NCI-H748 treated with DMSO at 0.1 percent for 48 hours (cell line): ENCODE data around the gene MAP4K4.
A peak's percentile ranks its signal among the peaks of the same experiment; 100 is the strongest.
"Not testable (repeated sequence)": the region's sequence is repeated elsewhere in the genome, so short reads cannot be mapped to it uniquely, and the experiment has no call there.

Experiments
- DNase-seq: peaks from one replicate; lab custom pipeline; 2025; lab: John Stamatoyannopoulos, UW

Gene MAP4K4

GRCh38 chr2:101766871-101767739 is 69.6 kb downstream of the MAP4K4 start:
- no peak for DNase-seq

GRCh38 chr2:101768556-101769220 is 71.2 kb downstream of the MAP4K4 start:
- no peak for DNase-seq

- DNase-seq: not testable (repeated sequence)
Observed at GRCh38 chr2:101769726-101770125, 72.2 kb downstream of the MAP4K4 start.

- peak; percentile 15 for DNase-seq
Observed at GRCh38 chr2:101770726-101771125, 73.2 kb downstream of the MAP4K4 start.

- DNase-seq: no peak
Observed at GRCh38 chr2:101771227-101771902, 73.9 kb downstream of the MAP4K4 start.

- DNase-seq: no peak
Observed at GRCh38 chr2:101771910-101772321, 74.4 kb downstream of the MAP4K4 start.

GRCh38 chr2:101773137-101773536 is 75.6 kb downstream of the MAP4K4 start:
- no peak for DNase-seq

GRCh38 chr2:101773961-101774360 is 76.5 kb downstream of the MAP4K4 start:
- DNase-seq: not testable (repeated sequence)

- DNase-seq: no peak
Observed at GRCh38 chr2:101775092-101775491, 77.6 kb downstream of the MAP4K4 start.

- DNase-seq: no peak
Observed at GRCh38 chr2:101775636-101776035, 78.1 kb downstream of the MAP4K4 start.

GRCh38 chr2:101776172-101777043 is 78.9 kb downstream of the MAP4K4 start:
- no peak for DNase-seq

GRCh38 chr2:101777337-101777736 is 79.8 kb downstream of the MAP4K4 start:
- DNase-seq: no peak

GRCh38 chr2:101778102-101778501 is 80.6 kb downstream of the MAP4K4 start:
- DNase-seq: no peak

GRCh38 chr2:101779190-101779589 is 81.7 kb downstream of the MAP4K4 start:
- no peak for DNase-seq

GRCh38 chr2:101779656-101780055 is 82.1 kb downstream of the MAP4K4 start:
- no peak for DNase-seq

GRCh38 chr2:101781326-101781725 is 83.8 kb downstream of the MAP4K4 start:
- no peak for DNase-seq

- no peak for DNase-seq
Observed at GRCh38 chr2:101781791-101782426, 84.4 kb downstream of the MAP4K4 start.

- DNase-seq: no peak
Observed at GRCh38 chr2:101782427-101782792, 84.9 kb downstream of the MAP4K4 start.

- DNase-seq: no peak
Observed at GRCh38 chr2:101787097-101787496, 89.6 kb downstream of the MAP4K4 start.

- no peak for DNase-seq
Observed at GRCh38 chr2:101788565-101788964, 91.1 kb downstream of the MAP4K4 start.
